OCI-LY1 (cell line): Measurements from ENCODE around the gene NFIX.

Source experiments
- H2AFZ ChIP-seq: fragments of 200-600 bp; sonication (generic), shearing (Covaris generic); 2 replicates; pipeline ENCODE4 v1.6.0; 2014; ENCODE audit warnings: antibody characterized with exemption, mild to moderate bottlenecking, low read length
- H3F3A ChIP-seq: fragments of 200-600 bp; sonication (generic), shearing (Covaris generic); 2 replicates; pipeline ENCODE4 v1.6.0; 2014; ENCODE audit warnings: mild to moderate bottlenecking, antibody characterized with exemption, low read length, moderate library complexity; ENCODE audit not compliant: insufficient read depth
- H3K27ac ChIP-seq: fragments of 200-600 bp; sonication (generic); 2 replicates; pipeline ENCODE4 v1.5.1; 2014; ENCODE audit warnings: low read length, mixed run types, mild to moderate bottlenecking, low read depth; ENCODE audit not compliant: poor library complexity, severe bottlenecking
- H3K27me3 ChIP-seq: fragments of 200-600 bp; sonication (generic); 2 replicates; pipeline ENCODE4 v1.6.0; 2014; ENCODE audit warnings: antibody characterized with exemption, mild to moderate bottlenecking, low read length, moderate library complexity; ENCODE audit not compliant: insufficient read depth
- H3K36me3 ChIP-seq: fragments of 200-600 bp; sonication (generic); 2 replicates; pipeline ENCODE4 v1.6.1; 2014; ENCODE audit warnings: mild to moderate bottlenecking, antibody characterized with exemption, low read length, moderate library complexity, mixed read lengths; ENCODE audit not compliant: insufficient read depth
- H3K4me1 ChIP-seq: fragments of 200-600 bp; sonication (generic); 2 replicates; pipeline ENCODE4 v1.5.1; 2014; ENCODE audit warnings: mild to moderate bottlenecking, low read length, moderate library complexity; ENCODE audit not compliant: insufficient read depth, severe bottlenecking
- H3K4me2 ChIP-seq: fragments of 200-600 bp; sonication (generic), shearing (Covaris generic); 2 replicates; pipeline ENCODE4 v1.6.1; 2014; ENCODE audit warnings: low read length
- H3K4me3 ChIP-seq: fragments of 200-600 bp; sonication (generic); 2 replicates; pipeline ENCODE4 v1.5.1; 2014; ENCODE audit warnings: low read length, low read depth, mild to moderate bottlenecking, mixed read lengths; ENCODE audit not compliant: poor library complexity, severe bottlenecking
- H3K79me2 ChIP-seq: fragments of 200-600 bp; shearing (Covaris generic); 2 replicates; pipeline ENCODE4 v1.6.1; 2016; ENCODE audit warnings: mixed run types, low read length, mixed read lengths; ENCODE audit not compliant: insufficient read depth
- H3K9ac ChIP-seq: fragments of 200-600 bp; sonication (generic), shearing (Covaris generic); 2 replicates; pipeline ENCODE4 v1.6.1; 2014; ENCODE audit warnings: mild to moderate bottlenecking, low read length, mixed read lengths
- H3K9me2 ChIP-seq: fragments of 200-600 bp; sonication (generic), shearing (Covaris generic); 2 replicates; pipeline ENCODE4 v1.6.1; 2014; ENCODE audit warnings: low read depth, mild to moderate bottlenecking, low read length, mixed read lengths
- H3K9me3 ChIP-seq: fragments of 200-600 bp; shearing (Covaris generic); 2 replicates; pipeline ENCODE4 v1.6.1; 2014; ENCODE audit warnings: low read length, mixed read lengths
- H4K20me1 ChIP-seq: fragments of 200-600 bp; sonication (generic), shearing (Covaris generic); 2 replicates; pipeline ENCODE4 v1.6.0; 2016; ENCODE audit warnings: mild to moderate bottlenecking, low read length; ENCODE audit not compliant: insufficient read depth
- CTCF ChIP-seq: fragments of 200-600 bp; sonication (generic), shearing (Covaris generic); IDR thresholded peaks from 2 replicates; pipeline ENCODE4 v1.5.1; 2017; ENCODE audit warnings: mild to moderate bottlenecking, antibody characterized with exemption, low read length, moderate library complexity, mixed read lengths
- EZH2 ChIP-seq: fragments of 200-600 bp; sonication (generic), shearing (Covaris generic); IDR thresholded peaks from 2 replicates; pipeline ENCODE4 v1.8.0; 2017; ENCODE audit warnings: borderline replicate concordance, mixed run types, mild to moderate bottlenecking, antibody characterized with exemption, low read length, moderate library complexity, mixed read lengths

NFIX gene

GRCh38 chr19:13119627-13120026 is 124.4 kb downstream of the NFIX start:
- H3K4me2 ChIP-seq: peak overlapping the region; percentile 80
- H3K27me3 ChIP-seq: no peaks in the 10 kb centered on the region
- peaks cover 23% of the 10 kb centered on the region; the same call in 1 of the 2 replicates for H3K36me3 ChIP-seq
- no peak for TF ChIP-seq EZH2
- no peak for TF ChIP-seq CTCF
- peaks cover 4% of the 10 kb centered on the region; the same call in 1 of the 2 replicates for H3F3A ChIP-seq
- H3K4me3 ChIP-seq: peak overlapping the region; percentile 100
- peaks cover 44% of the 10 kb centered on the region for H3K79me2 ChIP-seq
- peaks cover 52% of the 10 kb centered on the region for H3K4me1 ChIP-seq
- H4K20me1 ChIP-seq: no peaks in the 10 kb centered on the region
- H3K9ac ChIP-seq: peak overlapping the region; percentile 99
- H3K9me2 ChIP-seq: no peaks in the 10 kb centered on the region
- H3K27ac ChIP-seq: no peak overlapping the region
- H3K9me3 ChIP-seq: no peaks in the 10 kb centered on the region
- no peak overlapping the region for H2AFZ ChIP-seq

GRCh38 chr19:13120031-13120430 is 124.8 kb downstream of the NFIX start:
- peak overlapping the region; percentile 80 for H3K4me2 ChIP-seq
- no peak overlapping the region for H3K27ac ChIP-seq
- peaks cover 51% of the 10 kb centered on the region for H3K4me1 ChIP-seq
- peak overlapping the region; percentile 100 for H3K4me3 ChIP-seq
- peaks cover 27% of the 10 kb centered on the region; the same call in 1 of the 2 replicates for H3K36me3 ChIP-seq
- H3K79me2 ChIP-seq: peaks cover 44% of the 10 kb centered on the region
- H3F3A ChIP-seq: peaks cover 4% of the 10 kb centered on the region; the same call in 1 of the 2 replicates
- TF ChIP-seq EZH2 (no peak), CTCF (no peak)
- no peak overlapping the region for H2AFZ ChIP-seq
- H3K9me2 ChIP-seq: no peaks in the 10 kb centered on the region
- H3K27me3 ChIP-seq: no peaks in the 10 kb centered on the region
- H3K9me3 ChIP-seq: no peaks in the 10 kb centered on the region
- peak overlapping the region; percentile 99; the same call in 1 of the 2 replicates for H3K9ac ChIP-seq
- H4K20me1 ChIP-seq: no peaks in the 10 kb centered on the region

GRCh38 chr19:13120817-13121216 is 125.5 kb downstream of the NFIX start:
- no peak overlapping the region for H3K27ac ChIP-seq
- peaks cover 29% of the 10 kb centered on the region; the same call in 1 of the 2 replicates for H3K36me3 ChIP-seq
- H3K4me1 ChIP-seq: peaks cover 43% of the 10 kb centered on the region
- no peak overlapping the region for H3K4me3 ChIP-seq
- no peaks in the 10 kb centered on the region for H4K20me1 ChIP-seq
- H2AFZ ChIP-seq: no peak overlapping the region
- TF ChIP-seq CTCF: no peak
- no peak for TF ChIP-seq EZH2
- H3K4me2 ChIP-seq: peak overlapping the region; percentile 80; the same call in 1 of the 2 replicates
- no peaks in the 10 kb centered on the region for H3K27me3 ChIP-seq
- no peak overlapping the region; the same call in 1 of the 2 replicates for H3K9ac ChIP-seq
- H3K79me2 ChIP-seq: peaks cover 44% of the 10 kb centered on the region
- no peaks in the 10 kb centered on the region for H3K9me2 ChIP-seq
- no peaks in the 10 kb centered on the region for H3K9me3 ChIP-seq
- peaks cover 4% of the 10 kb centered on the region; the same call in 1 of the 2 replicates for H3F3A ChIP-seq
